ENCODE data around the gene DNAH17.

Gene DNAH17

DNA sequence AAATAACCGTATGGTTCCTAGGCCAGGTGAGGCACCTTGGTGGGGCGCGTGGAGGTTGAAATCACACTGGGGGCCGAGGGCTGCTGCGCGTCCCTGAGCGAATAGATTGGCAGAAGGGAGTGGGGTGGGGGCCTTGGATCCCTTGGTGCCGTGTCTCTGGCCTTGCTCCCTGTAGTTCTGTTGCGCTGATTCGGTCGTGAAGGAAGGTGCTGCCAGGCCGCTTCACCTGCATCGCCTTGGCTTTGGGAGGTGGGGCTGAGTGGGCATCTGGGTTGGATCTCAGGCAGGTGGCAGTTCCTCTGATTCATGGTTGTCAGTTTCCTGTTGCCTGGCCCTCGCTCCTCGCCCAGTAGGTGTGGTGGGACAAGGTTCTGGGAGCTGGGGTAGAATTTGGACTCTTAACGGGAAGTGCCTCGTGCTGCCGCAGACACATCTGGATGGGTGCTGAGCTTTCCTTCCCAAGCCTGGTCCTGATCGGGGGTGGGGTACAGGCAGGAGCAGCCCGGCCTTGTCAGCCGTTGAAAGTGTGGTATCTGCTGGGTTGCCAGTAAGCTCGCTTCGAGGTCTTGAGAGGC is 168.6 kb downstream of the DNAH17 start:
- DNase-seq: no peak

DNA sequence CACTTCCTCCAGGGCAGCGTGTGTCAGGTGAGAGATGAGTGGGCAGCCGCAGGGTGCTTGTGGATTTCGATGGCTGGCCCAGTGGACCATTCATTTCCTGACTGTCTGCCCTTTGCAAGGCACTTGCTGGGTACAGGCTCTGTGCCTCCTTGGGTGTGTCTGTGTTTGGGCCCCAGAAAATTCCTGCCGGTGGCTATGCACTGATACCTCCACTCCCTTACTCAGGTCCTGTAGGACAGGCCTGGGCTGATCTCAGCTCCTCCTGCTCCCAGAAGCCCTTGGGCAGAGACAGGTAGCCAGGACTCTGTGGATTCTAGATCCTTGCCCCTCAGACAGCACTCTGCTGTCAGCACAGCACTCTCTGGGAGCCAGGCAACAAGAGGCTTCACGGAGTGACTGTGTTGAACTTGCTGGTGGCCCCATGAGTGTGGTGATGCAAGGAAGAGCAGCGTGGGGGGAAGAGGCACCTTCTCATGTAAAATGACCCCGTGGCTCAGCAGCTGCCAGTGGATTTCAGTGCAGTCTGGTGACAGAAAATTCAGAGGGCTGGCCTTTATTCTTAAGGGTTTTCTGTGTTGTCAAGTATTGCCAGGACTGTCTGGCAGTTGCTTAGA is 169.7 kb downstream of the DNAH17 start:
- DNase-seq: no peak

DNA sequence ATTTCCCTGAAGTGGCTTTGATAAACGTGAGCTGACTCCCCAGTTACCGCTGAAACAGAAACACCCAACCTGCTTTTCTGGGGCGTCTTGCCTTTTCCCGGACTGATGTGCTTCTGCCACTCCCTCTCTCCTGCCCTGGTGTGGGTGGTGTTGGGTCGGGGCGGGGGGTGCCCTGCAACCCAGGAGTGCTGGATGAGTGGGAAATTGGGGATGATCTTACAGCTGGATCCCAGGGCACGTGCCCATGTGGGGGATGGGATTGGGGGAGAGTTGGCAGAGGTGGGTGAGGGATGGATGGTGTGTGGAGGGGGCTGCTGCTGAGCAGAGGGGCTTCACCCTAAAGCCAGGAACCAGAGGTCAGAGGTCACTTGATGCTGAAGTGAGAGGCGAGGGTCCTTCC is 170.3 kb downstream of the DNAH17 start:
- no peak for DNase-seq

DNA sequence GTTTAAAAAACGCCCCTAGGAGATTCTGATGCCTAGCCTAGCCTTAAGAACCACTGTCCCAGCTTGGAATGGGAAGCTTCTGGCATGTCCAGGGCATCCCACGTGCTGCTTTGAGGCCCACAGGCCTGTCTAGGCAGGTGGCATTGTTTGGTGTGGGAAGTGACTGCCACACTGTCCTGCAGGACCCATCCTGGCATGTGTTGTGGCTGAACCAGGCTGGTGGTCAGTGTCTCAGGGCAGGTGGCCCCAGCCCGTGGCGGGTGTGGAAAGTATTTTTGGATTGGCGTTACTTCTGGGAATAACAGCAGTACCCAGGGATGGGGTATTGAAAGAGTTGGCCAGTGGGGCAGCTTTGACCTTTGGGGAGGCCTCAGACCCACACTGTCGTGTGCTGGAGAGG is 170.8 kb downstream of the DNAH17 start:
- no peak for DNase-seq

DNA sequence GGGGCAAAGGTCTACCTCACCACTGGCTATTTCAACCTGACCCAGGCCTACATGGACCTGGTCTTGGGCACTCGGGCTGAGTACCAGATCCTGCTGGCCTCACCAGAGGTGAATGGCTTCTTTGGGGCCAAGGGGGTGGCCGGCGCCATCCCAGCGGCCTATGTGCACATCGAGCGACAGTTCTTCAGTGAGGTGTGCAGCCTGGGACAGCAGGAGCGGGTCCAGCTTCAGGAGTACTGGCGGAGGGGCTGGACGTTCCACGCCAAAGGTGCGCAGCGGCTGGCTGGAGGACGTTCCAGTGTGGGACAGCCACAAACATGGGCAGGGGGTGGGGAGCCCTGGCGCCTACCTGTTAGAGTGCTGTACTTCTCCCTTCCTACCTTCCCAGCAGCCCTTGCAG is 173.4 kb downstream of the DNAH17 start:
- no peak for DNase-seq

DNA sequence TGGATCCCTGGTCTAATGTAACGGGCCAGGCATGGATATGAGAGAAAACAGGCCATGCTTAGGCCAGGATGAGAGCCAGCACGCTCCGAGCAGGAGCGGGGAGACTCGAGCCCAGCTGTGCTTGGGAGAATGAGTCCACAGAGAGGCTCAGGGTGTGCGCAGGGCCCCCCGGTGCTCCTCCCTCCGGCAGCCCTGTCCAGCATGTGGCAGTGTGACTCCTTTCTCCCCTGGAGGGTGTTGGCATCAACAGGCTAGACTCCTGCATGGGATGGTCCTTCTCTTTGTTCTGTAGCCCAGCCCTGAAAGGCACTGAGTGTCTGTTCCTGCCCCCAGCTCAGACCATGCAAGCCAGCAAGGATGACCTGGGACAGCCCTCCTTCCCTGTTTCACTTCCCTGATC is 175.3 kb downstream of the DNAH17 start:
- DNase-seq: no peak

DNA sequence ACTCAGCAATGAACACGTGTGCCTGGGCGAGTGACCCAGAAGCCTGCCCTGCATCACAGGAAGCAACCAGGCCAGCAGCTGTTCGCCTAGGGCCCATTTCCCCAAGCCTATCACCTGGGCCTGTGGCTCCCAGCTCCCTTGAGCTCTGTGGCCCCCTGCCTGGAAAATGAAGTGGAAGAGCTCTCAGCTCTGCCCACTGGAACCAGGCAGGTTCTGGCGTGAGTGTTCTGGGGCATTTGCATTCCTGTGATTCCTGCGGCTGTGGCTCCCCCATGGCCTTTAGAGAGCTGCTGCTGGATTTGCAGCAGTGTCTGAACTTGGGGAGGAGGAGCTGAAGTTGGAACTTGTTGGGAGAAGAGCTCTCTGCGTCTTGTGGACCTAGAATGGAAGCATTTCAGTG is 175.9 kb downstream of the DNAH17 start:
- DNase-seq: no peak

DNA sequence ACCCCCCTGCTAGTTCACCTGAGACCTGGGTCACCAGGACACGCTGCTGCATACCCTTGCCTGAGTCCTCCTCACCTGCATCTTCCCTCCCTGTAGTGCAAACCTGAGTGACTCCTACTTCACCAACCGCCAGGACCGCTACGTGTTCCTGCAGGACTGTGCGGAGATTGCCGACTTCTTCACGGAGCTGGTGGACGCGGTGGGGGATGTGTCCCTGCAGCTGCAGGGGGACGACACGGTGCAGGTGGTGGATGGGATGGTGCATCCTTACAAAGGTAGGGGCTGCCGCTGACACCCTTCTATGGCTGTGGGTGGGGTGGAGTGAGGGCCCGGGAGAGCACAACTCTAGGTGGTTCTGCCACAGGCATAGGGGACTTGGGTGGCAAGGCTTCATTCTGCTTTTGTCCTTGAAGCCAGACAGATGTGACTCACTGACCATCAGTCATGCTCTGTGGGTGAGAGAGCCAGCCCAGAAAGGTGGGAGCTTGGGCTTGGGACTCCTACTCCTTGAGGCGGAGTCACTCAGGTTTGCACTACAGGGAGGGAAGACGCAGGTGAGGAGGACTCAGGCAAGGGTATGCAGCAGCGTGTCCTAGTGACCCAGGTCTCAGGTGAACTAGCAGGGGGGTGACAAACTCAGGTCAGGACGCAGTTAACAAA is 176.5 kb downstream of the DNAH17 start:
- no peak for DNase-seq

DNA sequence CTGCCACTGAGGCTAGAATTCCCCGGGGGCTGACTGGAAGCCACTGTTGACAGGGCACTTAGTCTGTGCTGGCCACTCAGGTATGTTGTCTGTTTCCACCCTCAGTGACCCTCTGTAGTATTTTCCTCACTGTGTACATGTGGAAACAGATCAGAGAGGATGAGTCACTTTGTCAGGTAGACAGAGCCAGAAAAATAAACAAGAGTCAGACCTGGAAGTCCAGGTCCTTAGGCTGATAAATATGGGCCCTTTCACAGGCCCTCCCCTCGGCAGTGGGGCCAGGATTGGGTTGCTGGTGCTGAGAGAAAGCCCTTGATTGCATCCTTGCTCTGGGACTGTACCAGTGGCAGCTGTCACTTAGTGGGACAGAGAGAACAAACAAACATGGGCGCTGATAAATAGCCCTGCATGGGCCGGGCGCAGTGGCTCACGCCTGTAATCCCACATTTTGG is 177.5 kb downstream of the DNAH17 start:
- no peak for DNase-seq

DNA sequence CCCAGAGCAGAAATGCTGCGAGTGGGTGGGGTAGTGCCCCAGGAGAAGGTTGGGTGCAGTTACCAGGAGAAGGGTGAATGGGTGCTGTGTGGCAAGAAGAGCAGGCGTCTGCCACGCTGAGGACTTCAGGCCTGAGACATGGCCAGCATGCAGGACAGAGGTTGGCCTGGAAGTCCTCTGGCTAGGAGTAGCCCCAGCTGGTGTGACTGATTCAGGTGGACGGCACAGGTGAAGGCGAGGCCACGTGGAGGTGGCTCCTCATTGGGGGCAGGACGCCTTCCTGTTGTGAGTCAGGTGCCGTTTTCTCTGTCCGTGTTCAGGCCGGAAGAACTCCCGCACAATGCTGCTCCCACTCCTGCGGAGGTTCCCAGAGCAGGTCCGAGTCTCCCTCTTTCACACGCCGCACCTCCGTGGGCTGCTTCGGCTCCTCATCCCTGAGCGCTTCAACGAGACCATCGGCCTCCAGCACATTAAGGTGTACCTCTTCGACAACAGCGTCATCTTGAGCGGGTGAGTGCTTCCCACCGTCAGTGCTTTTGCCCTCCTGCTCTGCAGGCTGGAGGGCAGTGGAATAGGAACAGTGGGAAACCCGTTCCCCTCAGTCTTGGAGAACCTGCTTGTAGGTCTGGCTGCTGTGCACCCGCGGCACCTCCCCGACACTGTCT is 178.0 kb downstream of the DNAH17 start:
- no peak for DNase-seq

DNA sequence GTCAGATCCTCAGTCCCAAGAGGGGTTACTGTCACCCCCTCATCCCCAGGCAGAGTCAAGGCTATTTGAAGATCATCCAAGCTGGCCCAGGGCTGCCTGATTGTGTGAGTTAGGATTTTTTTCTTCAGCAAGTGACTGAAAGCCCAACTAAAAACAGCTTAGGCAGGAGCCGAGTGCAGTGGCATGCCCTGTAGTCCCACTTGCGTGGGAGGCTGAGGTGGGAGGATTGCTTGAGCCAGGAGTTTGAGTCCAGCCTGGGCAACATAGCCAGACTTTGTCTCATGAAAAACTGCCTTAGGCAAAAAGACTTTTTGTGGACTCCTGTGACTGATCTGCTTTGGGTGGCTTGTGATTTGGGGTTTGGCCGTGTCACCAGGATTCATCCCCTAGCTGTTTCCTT is 178.8 kb downstream of the DNAH17 start:
- no peak for DNase-seq

DNA sequence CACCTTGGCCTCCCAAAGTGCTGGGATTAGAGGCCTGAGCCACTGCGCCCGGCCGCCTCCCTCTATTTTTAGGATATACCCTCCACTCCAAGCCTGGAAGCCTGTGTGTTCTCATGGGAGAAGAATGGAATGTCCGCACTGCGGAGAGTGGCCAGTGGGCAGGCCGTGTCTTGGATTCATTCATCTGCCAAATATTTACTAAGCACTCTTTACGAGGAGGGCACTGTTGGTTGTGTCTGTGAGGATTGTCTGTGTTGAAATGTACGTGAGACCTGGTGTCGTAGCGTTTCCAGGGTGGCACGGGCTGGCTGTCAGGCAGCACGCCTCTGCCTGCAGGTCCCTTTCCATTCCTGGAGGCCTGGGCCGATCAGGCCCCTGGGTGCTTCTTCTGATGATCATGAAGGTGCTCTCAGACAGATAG is 179.5 kb downstream of the DNAH17 start:
- no peak for DNase-seq

DNA sequence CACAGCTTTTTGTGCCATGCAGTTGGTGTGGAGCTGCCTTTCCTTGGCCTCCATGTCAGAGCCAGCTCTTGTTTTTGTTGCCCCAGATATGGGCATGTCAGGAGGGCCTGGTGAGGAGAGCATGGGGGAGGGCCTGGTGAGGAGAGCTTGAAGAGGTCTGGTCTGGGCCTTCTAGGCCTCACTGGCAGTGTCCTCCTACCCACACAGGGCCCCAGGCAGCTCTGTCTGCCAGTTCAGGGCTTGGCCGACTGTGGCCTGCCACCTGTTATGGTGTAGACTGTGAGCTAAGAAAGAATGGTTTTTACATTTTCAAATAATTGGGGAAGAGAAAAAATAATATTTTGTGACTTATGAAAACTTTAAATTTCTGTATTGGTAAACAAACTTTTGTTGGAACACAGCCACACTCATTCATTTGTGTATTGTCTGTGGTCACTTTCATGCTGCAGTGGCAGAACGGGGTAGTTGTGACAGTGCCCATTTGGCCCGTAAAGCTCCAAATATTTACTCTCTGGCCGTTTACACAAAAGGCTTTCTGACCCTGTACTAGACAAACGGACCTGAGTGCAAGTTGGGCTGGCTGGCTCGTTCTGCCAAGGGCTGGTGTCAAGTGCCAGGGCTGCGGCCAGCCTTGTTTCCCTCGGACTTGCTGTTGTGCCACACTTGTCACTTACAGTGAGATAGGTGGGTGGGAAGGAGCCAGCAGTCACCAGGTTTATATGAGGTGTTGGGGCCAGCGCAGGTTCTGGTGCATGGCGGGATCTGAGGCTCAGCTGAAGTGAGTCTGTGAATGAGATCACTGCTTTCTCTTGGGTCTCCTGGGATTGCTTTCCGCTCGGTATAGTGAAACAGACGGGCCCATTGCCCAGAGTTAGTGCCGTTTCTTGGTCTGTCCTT is 180.5 kb downstream of the DNAH17 start:
- no peak for DNase-seq

DNA sequence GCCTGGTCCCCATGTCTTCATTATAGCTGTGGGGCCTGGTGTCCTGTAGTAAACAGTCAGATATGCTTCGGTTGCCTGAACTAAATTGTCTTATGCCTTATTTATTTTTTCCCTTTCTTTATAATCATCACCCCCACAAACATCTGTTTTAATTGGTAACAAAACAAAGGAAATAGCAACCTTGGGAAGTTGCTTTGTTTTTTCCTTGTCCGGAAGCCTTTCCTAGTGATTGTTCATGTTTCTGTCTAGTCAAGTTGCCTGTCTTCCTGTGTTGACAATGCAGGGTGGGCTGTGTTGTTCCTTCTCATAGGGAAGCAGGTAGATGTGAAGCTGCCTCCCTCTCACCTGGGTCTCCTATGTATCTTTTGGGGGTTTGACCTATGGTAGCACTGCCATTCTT is 182.0 kb downstream of the DNAH17 start:
- DNase-seq: no peak

DNA sequence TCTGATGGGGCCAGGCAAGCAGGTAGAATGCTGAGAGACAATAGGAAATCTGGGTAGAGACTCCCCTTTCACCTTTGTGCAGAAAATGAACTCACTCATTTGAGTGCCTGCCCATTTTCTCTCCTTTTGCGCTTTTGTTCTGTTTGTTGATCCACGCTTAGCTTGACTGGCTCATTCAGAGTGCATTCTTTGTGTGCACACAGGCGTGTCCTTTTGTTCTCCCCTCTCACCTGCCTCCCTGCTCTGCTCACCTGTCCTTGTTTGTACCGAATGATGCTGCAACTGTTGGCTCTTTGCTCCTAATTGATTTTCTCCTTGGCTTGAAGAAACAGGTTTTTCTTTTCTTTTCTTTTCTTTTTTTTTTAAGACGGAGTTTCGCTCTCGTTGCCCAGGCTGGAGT is 183.0 kb downstream of the DNAH17 start:
- no peak for DNase-seq

DNA sequence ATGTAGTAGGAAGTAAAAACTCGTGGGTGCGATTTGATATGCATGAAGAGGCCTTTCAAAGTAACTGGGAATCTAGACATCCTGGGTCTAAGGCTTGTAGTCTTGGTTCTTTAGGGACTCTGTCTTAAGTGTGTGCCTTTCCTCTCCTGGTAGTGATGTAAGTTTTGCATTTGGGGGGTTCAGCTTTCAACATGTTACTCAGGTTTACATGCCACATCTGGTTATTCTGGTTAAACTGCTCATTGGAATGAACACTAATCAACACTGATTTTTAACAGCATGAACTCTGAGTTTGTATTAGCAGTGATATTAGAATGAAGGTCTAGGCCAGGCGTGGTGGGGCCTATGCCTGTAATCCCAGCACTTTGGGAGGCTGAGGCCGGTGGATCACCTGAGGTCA is 183.6 kb downstream of the DNAH17 start:
- no peak for DNase-seq

DNA sequence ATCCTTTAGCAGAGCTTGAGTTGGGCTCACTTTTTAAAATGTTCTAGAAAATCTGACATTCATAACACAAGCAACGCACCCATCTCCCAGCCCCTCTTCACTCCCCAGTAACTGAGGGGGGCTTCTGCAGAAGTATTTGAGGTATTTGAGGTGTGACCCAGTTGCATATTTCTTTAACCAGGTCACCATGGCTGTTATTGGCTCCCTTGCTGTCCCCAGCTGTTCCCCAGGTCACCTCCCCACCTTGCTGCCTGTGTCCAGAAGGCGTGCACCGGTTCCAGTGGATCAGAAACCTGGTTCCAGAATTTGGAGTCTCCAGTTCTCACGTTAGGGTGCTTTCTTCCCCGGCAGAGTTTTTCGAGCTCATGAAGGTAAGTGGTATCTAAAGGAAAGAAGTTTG is 184.9 kb downstream of the DNAH17 start:
- no peak for DNase-seq

DNA sequence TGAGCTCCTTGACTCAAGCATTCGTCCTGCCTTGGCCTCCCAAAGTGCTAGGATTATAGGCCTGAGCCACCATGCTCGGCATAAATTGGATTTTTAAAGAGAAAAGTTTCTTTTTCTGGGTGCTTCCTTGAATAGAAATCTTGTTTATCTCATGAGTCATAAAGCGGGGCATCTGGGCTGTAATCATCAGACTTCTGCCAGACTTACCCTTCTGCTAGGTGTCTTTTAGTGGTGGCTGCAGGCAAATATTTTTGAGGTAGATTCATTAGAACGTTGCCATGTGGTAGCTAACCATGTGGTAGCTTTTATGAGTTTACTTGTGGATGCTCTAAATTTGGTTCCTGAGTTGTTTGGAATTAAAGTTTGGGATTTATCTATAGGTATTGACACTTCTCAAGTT is 185.4 kb downstream of the DNAH17 start:
- DNase-seq: no peak

DNA sequence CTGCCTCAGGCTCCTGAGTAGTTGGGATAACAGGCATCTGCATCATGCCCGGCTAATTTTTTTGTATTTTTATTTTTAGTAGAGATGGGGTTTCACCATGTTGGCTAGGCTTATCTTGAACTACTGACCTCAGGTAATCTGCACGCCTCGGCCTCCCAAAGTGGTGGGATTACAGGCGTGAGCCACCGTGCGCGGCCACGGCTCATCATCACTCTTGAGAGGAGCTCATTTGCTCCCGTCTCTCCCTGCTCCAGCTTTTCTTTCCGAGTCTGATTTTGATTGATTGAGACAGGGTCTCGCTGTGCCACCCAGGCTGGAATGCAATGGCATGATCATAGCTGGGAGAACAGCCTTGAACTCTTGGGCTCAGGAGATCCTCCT is 186.2 kb downstream of the DNAH17 start:
- no peak for DNase-seq

DNA sequence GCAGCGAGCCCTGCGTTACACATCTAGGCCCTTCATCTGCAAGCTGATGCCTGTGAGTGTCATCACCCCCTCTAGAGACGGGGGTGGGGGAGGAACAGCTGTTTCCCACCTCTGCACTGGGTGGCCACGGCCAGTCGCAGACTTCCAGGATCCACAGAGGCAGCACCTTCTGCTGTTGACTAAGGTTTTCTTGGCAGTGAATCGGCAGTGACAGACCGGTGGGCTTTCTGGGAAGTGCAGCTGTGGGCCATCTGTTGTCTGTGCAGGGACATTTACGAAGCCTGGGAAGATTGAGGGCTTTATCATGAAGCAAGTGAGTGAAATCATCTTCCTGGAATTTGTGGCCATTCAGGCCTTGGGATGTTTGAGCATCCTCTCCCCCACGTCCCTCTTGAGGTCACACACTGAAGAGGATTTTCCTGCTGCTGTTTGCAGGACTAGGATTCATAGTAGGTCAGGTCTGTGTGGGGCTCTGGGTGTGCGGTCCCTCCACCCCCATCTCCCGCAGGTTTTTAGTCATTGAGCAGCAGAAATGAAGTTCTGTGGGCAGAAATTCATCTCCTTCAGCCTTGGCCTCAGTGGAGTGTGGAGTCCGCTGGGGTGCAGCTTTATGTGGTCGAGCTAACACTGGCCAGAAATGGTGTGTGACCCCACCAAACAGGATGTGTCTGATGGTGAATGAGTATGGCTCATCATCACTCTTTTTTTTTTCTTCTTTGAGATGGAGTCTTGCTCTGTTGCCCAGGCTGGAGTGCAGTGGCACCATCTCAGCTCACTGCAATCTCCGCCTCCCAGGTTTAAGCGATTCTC is 186.8 kb downstream of the DNAH17 start:
- DNase-seq: no peak

DNA sequence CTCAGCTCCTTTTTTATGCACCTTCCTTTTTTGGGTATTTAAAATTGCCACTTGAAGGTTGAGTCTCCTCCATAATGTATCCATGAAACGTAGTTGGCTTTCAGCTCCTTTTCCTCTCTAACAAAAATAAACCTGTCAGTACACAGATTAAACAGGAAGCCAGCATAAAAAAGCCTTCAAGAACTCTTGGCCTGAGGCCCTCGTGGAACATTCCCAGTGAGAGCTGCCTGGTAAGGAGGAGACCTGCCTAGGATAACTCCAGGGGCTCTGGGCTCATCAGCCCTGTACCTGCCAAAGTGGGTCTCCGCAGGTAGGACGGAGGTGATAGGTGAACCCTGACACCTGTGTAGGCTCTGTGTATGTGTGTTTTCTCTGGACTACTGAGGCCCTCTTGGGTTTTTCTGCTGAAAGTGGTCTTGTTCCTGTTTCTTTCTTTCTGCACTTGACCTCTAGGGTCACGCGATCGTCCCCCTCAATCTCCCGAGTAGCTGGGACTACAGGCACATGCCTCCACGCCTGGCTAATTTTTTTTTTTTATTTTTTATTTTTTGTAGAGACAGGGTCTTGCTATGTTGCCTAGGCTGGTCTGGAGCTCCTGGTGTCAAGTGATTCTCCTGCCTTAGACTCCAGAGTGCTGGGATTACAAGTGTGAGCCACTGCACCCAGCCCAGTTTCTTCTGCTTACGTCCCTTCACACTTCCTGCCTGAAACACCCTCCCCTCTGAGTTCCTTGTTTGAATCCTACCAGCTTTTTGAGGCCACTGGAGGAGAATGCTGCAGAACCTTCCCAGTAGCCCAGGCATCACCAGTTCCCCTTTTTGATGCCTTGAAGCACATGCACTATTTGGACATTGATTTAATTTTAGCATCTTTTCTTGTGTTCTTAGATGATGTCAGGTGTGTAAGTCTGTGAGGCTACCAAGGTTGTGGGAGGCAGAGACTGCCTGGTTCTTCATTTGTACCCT is 188.9 kb downstream of the DNAH17 start:
- DNase-seq: peak; percentile 27
